A673 (cell line): ENCODE results near the gene ZNF616. TPM values are rescaled to one million over a fixed set of nuclear protein-coding genes. Genes with fewer than 3 reads are reported as not detected.
A peak's percentile ranks its signal among the peaks of the same experiment; 100 is the strongest.
"Not testable (repeated sequence)": the region's sequence is repeated elsewhere in the genome, so short reads cannot be mapped to it uniquely, and the experiment has no call there.

ENCODE experiments used
- BruUV-seq: library from RNA; stranded (reverse); fragments of 400-500 nt; replicated peaks from 2 replicates; lab custom pipeline; 2021; lab: Mats Ljungman, UMichigan
- CTCF ChIA-PET: fragments of 300-600 bp; sonication (Branson Sonifier 250); formaldehyde crosslinking; loops from one replicate; lab custom pipeline; 2022; ENCODE audit warnings: antibody characterized with exemption; lab: Charles Lee
- POLR2A ChIA-PET: fragments of 300-600 bp; sonication (Branson Sonifier 250); formaldehyde crosslinking; loops from one replicate; lab custom pipeline; 2022; ENCODE audit warnings: antibody characterized with exemption; ENCODE audit not compliant: low non-redundant PET; lab: Charles Lee
- DNase-seq: peaks from one replicate; pipeline ENCODE4 v3.0.0-alpha.2; 2015; ENCODE audit warnings: low spot score
- H3K27ac ChIP-seq: fragments of 200-600 bp; sonication (generic); 2 replicates; pipeline ENCODE4 v1.5.1; 2016; ENCODE audit warnings: mixed run types, low read depth, mild to moderate bottlenecking, mixed read lengths, antibody characterized with exemption, low read length; ENCODE audit not compliant: poor library complexity, severe bottlenecking
- H3K27me3 ChIP-seq: fragments of 200-600 bp; sonication (generic); replicated peaks from 2 replicates; pipeline ENCODE4 v1.6.1; 2017; ENCODE audit warnings: mixed run types, low read depth, mild to moderate bottlenecking, mixed read lengths, antibody characterized with exemption, low read length; ENCODE audit not compliant: insufficient read depth, poor library complexity
- H3K36me3 ChIP-seq: fragments of 200-600 bp; sonication (generic); 2 replicates; pipeline ENCODE4 v1.6.1; 2016; ENCODE audit warnings: mixed run types, mild to moderate bottlenecking, mixed read lengths, antibody characterized with exemption, low read length; ENCODE audit not compliant: insufficient read depth, poor library complexity, severe bottlenecking
- H3K4me1 ChIP-seq: fragments of 200-600 bp; sonication (generic); 2 replicates; pipeline ENCODE4 v1.6.1; 2017; ENCODE audit warnings: mixed run types, mild to moderate bottlenecking, mixed read lengths, antibody characterized with exemption, low read length; ENCODE audit not compliant: insufficient read depth, poor library complexity, severe bottlenecking
- H3K4me3 ChIP-seq: fragments of 200-600 bp; sonication (generic); 2 replicates; pipeline ENCODE4 v1.5.1; 2016; ENCODE audit warnings: low read depth, mixed run types, mild to moderate bottlenecking, mixed read lengths, low read length; ENCODE audit not compliant: poor library complexity, severe bottlenecking
- H3K9me3 ChIP-seq: fragments of 200-600 bp; sonication (generic); 2 replicates; pipeline ENCODE4 v1.6.1; 2016; ENCODE audit warnings: mixed run types, low read depth, mild to moderate bottlenecking, mixed read lengths, antibody characterized with exemption, low read length; ENCODE audit not compliant: poor library complexity, severe bottlenecking
- CTCF ChIP-seq: fragments of 300-800, 200-600 bp; sonication (generic); conservative IDR thresholded peaks from 2 replicates; pipeline ENCODE4 v1.5.1; 2017; ENCODE audit warnings: low read depth, mild to moderate bottlenecking, antibody characterized with exemption, low read length, moderate library complexity, mixed read lengths
- EZH2 ChIP-seq: fragments of 200-600 bp; sonication (generic); IDR thresholded peaks from 2 replicates; pipeline ENCODE4 v1.6.1; 2017; ENCODE audit warnings: borderline replicate concordance, low read depth, mild to moderate bottlenecking, mixed read lengths, antibody characterized with exemption, low read length; ENCODE audit not compliant: poor library complexity, severe bottlenecking
- intact Hi-C: fragments of 100-400 bp; cut with micrococcal nuclease; formaldehyde crosslinking; loops from one replicate; pipeline ENCODE4 v1.10.0; 2022; ENCODE audit not compliant: unreplicated experiment
- total RNA-seq: library from RNA; stranded (reverse); gene quantifications from 2 replicates; pipeline ENCODE4 v1.2.3, GENCODE V29; 2021

The ZNF616 gene
- total RNA-seq, 1 experiment from 2014 or later = 17.1 TPM

GRCh38 chr19:52101866-52102562 lies 37.7 kb downstream of the ZNF616 start:
- Histone ChIP-seq H3K36me3 (no peaks in the 10 kb centered on the region), H3K4me3 (no peak overlapping the region), H3K27me3 (no peaks in the 10 kb centered on the region), H3K9me3 (peaks cover 44% of the 10 kb centered on the region), H3K27ac (no peak overlapping the region), H3K4me1 (no peaks in the 10 kb centered on the region)
- DNase-seq = no peak
- CTCF ChIA-PET = no interaction called here
- BruUV-seq = no TSS peak
- TF ChIP-seq CTCF = no peak
- no peak for TF ChIP-seq EZH2
- POLR2A ChIA-PET = no interaction called here
- intact Hi-C loops = no loop called here

- no peaks in the 10 kb centered on the region for H3K4me1 ChIP-seq
- TF ChIP-seq CTCF (no peak), EZH2 (no peak)
- H3K4me3 ChIP-seq = no peak overlapping the region
- H3K9me3 ChIP-seq = peaks cover 45% of the 10 kb centered on the region
- DNase-seq = no peak
- no peak overlapping the region for H3K27ac ChIP-seq
- H3K27me3 ChIP-seq = no peaks in the 10 kb centered on the region
- intact Hi-C loops = no loop called here
- no peaks in the 10 kb centered on the region for H3K36me3 ChIP-seq
- POLR2A ChIA-PET = no interaction called here
- BruUV-seq = no TSS peak
- CTCF ChIA-PET = no interaction called here
These were observed 40.1 kb downstream of the ZNF616 start for GRCh38 chr19:52099497-52100138.

- CTCF ChIA-PET, BruUV-seq, POLR2A ChIA-PET, H3K4me1 ChIP-seq, H3K27me3 ChIP-seq, H3K36me3 ChIP-seq, DNase-seq, H3K27ac ChIP-seq, intact Hi-C loops: not testable (repeated sequence)
- Histone ChIP-seq H3K4me3 (peak overlapping the region; percentile 80), H3K9me3 (peaks cover 45% of the 10 kb centered on the region)
These were observed 43.3 kb downstream of the ZNF616 start for GRCh38 chr19:52096416-52096815.
